Neural progenitor cell (in vitro differentiated cells): ENCODE data around the gene CIB4. TPM values are rescaled to one million over a fixed set of nuclear protein-coding genes. Genes with fewer than 3 reads are reported as not detected.

Experiments
- DNase-seq: peaks from one replicate; pipeline ENCODE4 v3.0.0-alpha.2; 2016; ENCODE audit warnings: low spot score
- H2AFZ ChIP-seq: fragments of 200-600 bp; sonication (generic); replicated peaks from 2 replicates; pipeline ENCODE4 v1.6.1; 2016; ENCODE audit warnings: antibody characterized with exemption
- H3F3A ChIP-seq: fragments of 200-600 bp; sonication (generic); 2 replicates; pipeline ENCODE4 v1.6.1; 2016; ENCODE audit warnings: antibody characterized with exemption, low read depth
- H3K27ac ChIP-seq: fragments of 200-600 bp; sonication (generic); 2 replicates; pipeline ENCODE4 v1.5.1; 2016; ENCODE audit warnings: mild to moderate bottlenecking
- H3K27me3 ChIP-seq: fragments of 200-600 bp; sonication (generic); 2 replicates; pipeline ENCODE4 v1.6.1; 2016; ENCODE audit warnings: mild to moderate bottlenecking, moderate library complexity
- H3K36me3 ChIP-seq: fragments of 200-600 bp; sonication (generic); 2 replicates; pipeline ENCODE4 v1.5.1; 2016
- H3K4me1 ChIP-seq: fragments of 200-600 bp; sonication (generic); 2 replicates; pipeline ENCODE4 v1.6.1; 2016; ENCODE audit warnings: mixed run types
- H3K4me2 ChIP-seq: fragments of 200-600 bp; sonication (generic); 2 replicates; pipeline ENCODE4 v1.6.1; 2016
- H3K4me3 ChIP-seq: fragments of 200-600 bp; sonication (generic); 2 replicates; pipeline ENCODE4 v1.5.1; 2016
- H3K79me2 ChIP-seq: fragments of 200-600 bp; sonication (generic); 2 replicates; pipeline ENCODE4 v1.6.1; 2016; ENCODE audit warnings: low read depth
- H3K9ac ChIP-seq: fragments of 200-600 bp; sonication (generic); 2 replicates; pipeline ENCODE4 v1.6.1; 2016
- H3K9me3 ChIP-seq: fragments of 200-600 bp; sonication (generic); 2 replicates; pipeline ENCODE4 v1.5.1; 2016; ENCODE audit warnings: low read depth
- H4K20me1 ChIP-seq: fragments of 200-600 bp; sonication (generic); 2 replicates; pipeline ENCODE4 v1.6.1; 2016; ENCODE audit warnings: low read depth
- H3K27ac Mint-ChIP-seq: 3 replicates; pipeline ENCODE4 v1.8.0; 2021; ENCODE audit warnings: mixed read lengths
- H3K27me3 Mint-ChIP-seq: 2 replicates; pipeline ENCODE4 v1.8.0; 2022; ENCODE audit warnings: low read depth, mild to moderate bottlenecking, inconsistent platforms, moderate library complexity, mixed read lengths; ENCODE audit not compliant: insufficient read depth
- H3K36me3 Mint-ChIP-seq: 3 replicates; pipeline ENCODE4 v1.8.0; 2021; ENCODE audit warnings: mixed read lengths
- H3K4me1 Mint-ChIP-seq: 3 replicates; pipeline ENCODE4 v1.8.0; 2021; ENCODE audit warnings: mixed read lengths
- H3K4me3 Mint-ChIP-seq: 3 replicates; pipeline ENCODE4 v1.8.0; 2021; ENCODE audit warnings: mild to moderate bottlenecking, moderate library complexity, mixed read lengths
- H3K9me3 Mint-ChIP-seq: 3 replicates; pipeline ENCODE4 v1.8.0; 2020; ENCODE audit warnings: mixed read lengths
- CTCF ChIP-seq: fragments of 200-600 bp; sonication (generic); IDR thresholded peaks from 2 replicates; pipeline ENCODE4 v1.5.1; 2017; ENCODE audit warnings: antibody characterized with exemption, mild to moderate bottlenecking
- EZH2 ChIP-seq: fragments of 200-600 bp; sonication (generic); IDR thresholded peaks from 2 replicates; pipeline ENCODE4 v1.6.1; 2017; ENCODE audit warnings: antibody characterized with exemption, mild to moderate bottlenecking, moderate library complexity
- EZH2phosphoT487 ChIP-seq: fragments of 200-600 bp; sonication (generic); IDR thresholded peaks from 2 replicates; pipeline ENCODE4 v1.6.1; 2017; ENCODE audit warnings: antibody characterized with exemption
- total RNA-seq: library from RNA; depleted of rRNA; stranded (reverse); fragments of >200 nt; gene quantifications from 2 replicates; pipeline ENCODE4 v1.2.3, GENCODE V29; 2015; ENCODE audit warnings: low replicate concordance

CIB4 gene
- total RNA-seq, 1 donor from 2014 or later = not detected

DNA sequence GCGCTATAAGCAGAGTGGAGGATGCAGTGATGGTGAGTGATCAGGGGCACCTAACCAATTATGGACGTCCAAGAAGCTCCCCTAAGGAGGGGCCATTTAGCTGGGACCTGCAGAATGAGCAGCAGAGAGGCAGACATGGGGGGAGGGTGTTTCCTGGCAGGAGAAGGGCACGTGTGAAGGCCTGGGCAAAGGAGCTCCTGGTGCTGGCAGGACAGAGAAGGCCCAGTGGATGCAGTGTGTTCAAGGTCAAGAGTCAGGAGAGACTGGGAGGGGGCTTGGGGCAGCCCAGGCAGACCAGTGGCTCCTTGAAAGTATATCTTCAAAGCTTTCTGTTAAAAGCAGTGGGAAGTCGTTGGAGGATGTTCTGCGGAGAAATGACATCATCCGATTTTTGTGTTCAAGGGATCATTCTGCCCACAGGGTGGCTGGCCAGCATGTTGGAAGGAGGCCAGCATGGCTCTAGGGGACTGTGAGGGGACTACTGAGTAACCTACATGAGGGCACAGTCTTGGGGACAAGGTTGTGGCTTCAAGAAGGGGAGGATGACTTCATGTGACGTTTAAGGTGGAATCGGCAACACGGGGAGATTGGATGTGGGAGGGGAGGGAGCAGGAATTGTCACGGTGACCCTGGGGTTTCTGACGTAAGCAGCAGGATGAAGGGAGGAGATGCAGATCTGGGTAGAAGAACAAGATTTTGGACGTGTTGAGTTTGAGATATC lies 9.0 kb upstream of the CIB4 start:
- H3F3A ChIP-seq = peaks cover 25% of the 10 kb centered on the region
- peak overlapping the region; percentile 44 for H3K27ac Mint-ChIP-seq
- peaks cover 15% of the 10 kb centered on the region for H3K27me3 Mint-ChIP-seq
- no peak overlapping the region for H3K4me3 ChIP-seq
- H3K4me2 ChIP-seq = no peak overlapping the region
- no peak overlapping the region for H2AFZ ChIP-seq
- no peak for DNase-seq
- H3K4me1 ChIP-seq = peaks cover 29% of the 10 kb centered on the region
- H3K36me3 Mint-ChIP-seq = no peaks in the 10 kb centered on the region
- H3K4me3 Mint-ChIP-seq = no peak overlapping the region
- no peaks in the 10 kb centered on the region for H3K36me3 ChIP-seq
- H3K4me1 Mint-ChIP-seq = peaks cover 44% of the 10 kb centered on the region
- no peaks in the 10 kb centered on the region for H3K79me2 ChIP-seq
- peaks cover 6% of the 10 kb centered on the region for H3K27me3 ChIP-seq
- no peaks in the 10 kb centered on the region for H4K20me1 ChIP-seq
- no peaks in the 10 kb centered on the region for H3K9me3 ChIP-seq
- TF ChIP-seq CTCF = no peak
- TF ChIP-seq EZH2 = no peak
- H3K9me3 Mint-ChIP-seq = peaks cover 6% of the 10 kb centered on the region
- no peak overlapping the region for H3K27ac ChIP-seq
- H3K9ac ChIP-seq = no peak overlapping the region

DNA sequence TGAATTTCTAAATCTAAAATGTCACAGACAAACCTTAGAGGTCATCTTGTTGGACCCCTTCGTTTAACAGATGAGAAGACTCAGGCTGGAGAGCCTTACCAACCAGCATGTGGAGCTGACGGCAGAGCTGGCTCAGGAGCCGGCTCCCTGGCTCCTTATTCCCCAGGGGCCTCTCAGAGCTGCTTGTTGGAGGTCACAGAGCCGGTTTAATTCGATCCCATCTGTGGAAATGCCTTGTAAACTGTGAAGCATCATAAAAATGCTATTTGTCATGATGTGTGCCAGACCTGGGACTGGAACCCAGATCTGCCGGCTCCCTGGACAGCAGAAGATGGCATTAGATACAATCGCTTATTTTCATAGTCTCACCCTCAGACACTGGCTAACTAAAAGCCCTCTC lies 8.2 kb upstream of the CIB4 start:
- TF ChIP-seq EZH2phosphoT487 = no peak
- TF ChIP-seq EZH2 = no peak
- TF ChIP-seq CTCF = no peak
- no peak overlapping the region for H3K27ac ChIP-seq
- Mint-ChIP-seq H3K36me3 (no peaks in the 10 kb centered on the region), H3K4me3 (no peak overlapping the region), H3K27me3 (peaks cover 17% of the 10 kb centered on the region), H3K27ac (no peak overlapping the region), H3K9me3 (peaks cover 6% of the 10 kb centered on the region), H3K4me1 (peaks cover 44% of the 10 kb centered on the region)
- H3K4me1 ChIP-seq = peaks cover 31% of the 10 kb centered on the region
- H3F3A ChIP-seq = peaks cover 25% of the 10 kb centered on the region
- no peak overlapping the region for H3K9ac ChIP-seq
- no peak overlapping the region for H3K4me3 ChIP-seq
- no peak overlapping the region for H3K4me2 ChIP-seq
- no peak for DNase-seq
- H2AFZ ChIP-seq = no peak overlapping the region
- H3K36me3 ChIP-seq = no peaks in the 10 kb centered on the region
- H3K79me2 ChIP-seq = no peaks in the 10 kb centered on the region
- H4K20me1 ChIP-seq = no peaks in the 10 kb centered on the region
- no peaks in the 10 kb centered on the region for H3K9me3 ChIP-seq
- peaks cover 6% of the 10 kb centered on the region for H3K27me3 ChIP-seq

- H2AFZ ChIP-seq = no peak overlapping the region
- no peak for DNase-seq
- H3K27ac Mint-ChIP-seq = peak overlapping the region; percentile 44
- peaks cover 6% of the 10 kb centered on the region for H3K27me3 ChIP-seq
- no peak overlapping the region for H3K9ac ChIP-seq
- peaks cover 25% of the 10 kb centered on the region for H3F3A ChIP-seq
- no peaks in the 10 kb centered on the region for H4K20me1 ChIP-seq
- peaks cover 31% of the 10 kb centered on the region for H3K4me1 ChIP-seq
- H3K4me3 Mint-ChIP-seq = no peak overlapping the region
- TF ChIP-seq CTCF (no peak), EZH2phosphoT487 (no peak), EZH2 (no peak)
- peaks cover 44% of the 10 kb centered on the region for H3K4me1 Mint-ChIP-seq
- H3K9me3 ChIP-seq = no peaks in the 10 kb centered on the region
- H3K36me3 ChIP-seq = no peaks in the 10 kb centered on the region
- no peak overlapping the region for H3K4me3 ChIP-seq
- H3K36me3 Mint-ChIP-seq = no peaks in the 10 kb centered on the region
- peaks cover 6% of the 10 kb centered on the region for H3K9me3 Mint-ChIP-seq
- no peaks in the 10 kb centered on the region for H3K79me2 ChIP-seq
- no peak overlapping the region for H3K27ac ChIP-seq
- H3K4me2 ChIP-seq = no peak overlapping the region
- H3K27me3 Mint-ChIP-seq = peaks cover 17% of the 10 kb centered on the region
Observed at GRCh38 chr2:26648516-26648915, 7.3 kb upstream of the CIB4 start.
